ENCODE measurements around the gene VSTM1.

- TF ChIP-seq CTCF (IDR thresholded peaks at IDR 0.05; ENCODE audit: low read depth, low read length) (no peak), EZH2phosphoT487 (IDR thresholded peaks at IDR 0.05; ENCODE audit: low read depth) (no peak)
Measured at GRCh38 chr19:54073829-54074228, 10.1 kb upstream of the VSTM1 start.
